CD14-positive monocyte (primary cell): ENCODE results near the gene MRPS6. TPM values are rescaled to one million over a fixed set of nuclear protein-coding genes. Genes with fewer than 3 reads are reported as not detected.

ENCODE experiments used
- DNase-seq, 3 donors: peaks; one replicate each; pipeline ENCODE4 v3.0.0-alpha.2; 2011 to 2022
- H2AFZ ChIP-seq: 2 replicates; pipeline ENCODE4 v1.6.0; 2012; ENCODE audit warnings: mild to moderate bottlenecking, low read depth, low read length, inconsistent platforms; ENCODE audit not compliant: insufficient read depth, poor library complexity, severe bottlenecking
- H3K27ac ChIP-seq, 2 donors: 1 replicate in 1 of 2; 2 replicates in 1 of 2; pipeline ENCODE4 v1.5.1; 2012 to 2013; ENCODE audit warnings: low read length in 2 of 2, control low read depth in 1 of 2, inconsistent platforms in 1 of 2, low read depth in 1 of 2, mild to moderate bottlenecking in 1 of 2
- H3K27me3 ChIP-seq, 2 donors: one replicate each; pipeline versions ENCODE4 v1.6.0 to v1.6.1; 2011 to 2013; ENCODE audit warnings: low read length in 2 of 2; ENCODE audit not compliant: control insufficient read depth in 2 of 2, insufficient read depth in 2 of 2
- H3K36me3 ChIP-seq, 2 donors: replicated peaks in 1 of 2; 1 replicate in 1 of 2; 2 replicates in 1 of 2; pipeline versions ENCODE4 v1.5.1 to v1.6.1; 2012 to 2013; ENCODE audit warnings: low read length in 2 of 2, control low read depth in 1 of 2, inconsistent platforms in 1 of 2, mild to moderate bottlenecking in 1 of 2; ENCODE audit not compliant: insufficient read depth in 2 of 2, control insufficient read depth in 1 of 2
- H3K4me1 ChIP-seq, 2 donors: 1 replicate in 1 of 2; 2 replicates in 1 of 2; pipeline versions ENCODE4 v1.5.1 to v1.6.1; 2012 to 2013; ENCODE audit warnings: low read length in 2 of 2, control low read depth in 1 of 2, inconsistent platforms in 1 of 2, mild to moderate bottlenecking in 1 of 2, moderate library complexity in 1 of 2; ENCODE audit not compliant: insufficient read depth in 2 of 2, control insufficient read depth in 1 of 2
- H3K4me2 ChIP-seq: replicated peaks from 2 replicates; pipeline ENCODE3; 2012; ENCODE audit warnings: low read length, moderate library complexity, mild to moderate bottlenecking; ENCODE audit not compliant: poor library complexity, severe bottlenecking; ENCODE audit errors: extremely low read depth
- H3K4me3 ChIP-seq, 3 experiments: fragments of 200-600 bp in 1 of 3; sonication (generic) in 1 of 3; replicated peaks in 1 of 3; 1 replicate in 2 of 3; 2 replicates in 1 of 3; pipeline ENCODE4 v1.5.1; 2011 to 2013; ENCODE audit warnings: low read length in 3 of 3, mild to moderate bottlenecking in 3 of 3, control low read depth in 2 of 3, low read depth in 2 of 3, inconsistent platforms in 1 of 3, moderate library complexity in 1 of 3
- H3K79me2 ChIP-seq: 2 replicates; pipeline ENCODE4 v1.6.0; 2012; ENCODE audit warnings: mild to moderate bottlenecking, control low read depth, inconsistent platforms, low read length, moderate library complexity; ENCODE audit not compliant: insufficient read depth
- H3K9ac ChIP-seq: 2 replicates; pipeline ENCODE4 v1.6.0; 2017; ENCODE audit warnings: low read length, mild to moderate bottlenecking; ENCODE audit not compliant: insufficient read depth, poor library complexity, severe bottlenecking
- H3K9me3 ChIP-seq, 2 donors: replicated peaks in 1 of 2; 1 replicate in 1 of 2; 2 replicates in 1 of 2; pipeline versions ENCODE4 v1.5.1 to v1.6.1; 2012 to 2013; ENCODE audit warnings: low read length in 2 of 2, control low read depth in 1 of 2; ENCODE audit not compliant: control insufficient read depth in 1 of 2, insufficient read depth in 1 of 2
- H4K20me1 ChIP-seq: 2 replicates; pipeline ENCODE4 v1.6.0; 2012; ENCODE audit warnings: mild to moderate bottlenecking, low read length, control low read depth, moderate library complexity; ENCODE audit not compliant: insufficient read depth
- H3K27ac Mint-ChIP-seq, 7 donors: one replicate each; pipeline ENCODE4 v1.8.0; 2020; ENCODE audit warnings: mild to moderate bottlenecking in 7 of 7, mixed read lengths in 7 of 7, moderate library complexity in 6 of 7, inconsistent platforms in 2 of 7
- H3K27me3 Mint-ChIP-seq, 3 donors: one replicate each; pipeline ENCODE4 v1.8.0; 2021 to 2022; ENCODE audit warnings: low read depth in 3 of 3, mild to moderate bottlenecking in 3 of 3, mixed read lengths in 3 of 3, moderate library complexity in 3 of 3, inconsistent platforms in 1 of 3
- H3K36me3 Mint-ChIP-seq, 2 donors: one replicate each; pipeline ENCODE4 v1.8.0; 2020; ENCODE audit warnings: mixed read lengths in 2 of 2, inconsistent platforms in 1 of 2, mild to moderate bottlenecking in 1 of 2
- H3K4me1 Mint-ChIP-seq: one replicate; pipeline ENCODE4 v1.8.0; 2020; ENCODE audit warnings: mild to moderate bottlenecking, mixed read lengths
- H3K4me3 Mint-ChIP-seq, 2 donors: one replicate each; pipeline ENCODE4 v1.8.0; 2020; ENCODE audit warnings: mild to moderate bottlenecking in 2 of 2, mixed read lengths in 2 of 2, moderate library complexity in 1 of 2
- H3K9me3 Mint-ChIP-seq, 7 donors: one replicate each; pipeline ENCODE4 v1.8.0; 2020 to 2022; ENCODE audit warnings: mixed read lengths in 7 of 7, mild to moderate bottlenecking in 6 of 7, moderate library complexity in 6 of 7, inconsistent platforms in 2 of 7
- WGBS: methylation state at CpG from one replicate; pipeline ENCODE4 v1.1.5; 2013; ENCODE audit warnings: missing lambda C conversion rate; ENCODE audit not compliant: insufficient coverage; 5-methylcytosine and 5-hydroxymethylcytosine counted together
- intact Hi-C, 2 donors: fragments of 100-400 bp; cut with micrococcal nuclease; formaldehyde crosslinking; loops; one replicate each; pipeline versions ENCODE4 v1.15.0 to v1.15.1; 2023
- polyA plus RNA-seq, 3 donors: library from polyadenylated mRNA; depleted of rRNA in 1 of 3; unstranded in 2 of 3; stranded (reverse) in 1 of 3; fragments of 300-500 nt in 2 of 3; fragments of >200 nt in 1 of 3; fragmentation: Illumina TruSeq in 2 of 3; gene quantifications; 1 replicate in 2 of 3; 2 replicates in 1 of 3; pipeline ENCODE4 v1.2.3, GENCODE V29; 2012 to 2021
- TF ChIP-seq, protein P1 (sequence below): fragments of 200-600 bp; IDR thresholded peaks from one replicate; pipeline ENCODE4 v1.8.0; 2022; ENCODE audit warnings: antibody characterized with exemption, mild to moderate bottlenecking

MRPS6 gene
- polyA plus RNA-seq, 3 donors: 29.8 to 124 (median 101) TPM

- H3K4me1 Mint-ChIP-seq: peaks cover 24% of the 10 kb centered on the region
- H2AFZ ChIP-seq: no peak overlapping the region
- H3K27me3 Mint-ChIP-seq: no peaks in the 10 kb centered on the region
- H3K9me3 Mint-ChIP-seq: peaks cover 0 to 2% (median 0%) of the 10 kb centered on the region in 7 donors
- no peak overlapping the region for H3K27ac ChIP-seq
- peaks cover 51% of the 10 kb centered on the region for H4K20me1 ChIP-seq
- no peaks in the 10 kb centered on the region for H3K27me3 ChIP-seq
- intact Hi-C loops: no loop called here
- H3K36me3 Mint-ChIP-seq: peaks cover 12 to 16% of the 10 kb centered on the region in 2 donors
- TF ChIP-seq, protein P1, sequence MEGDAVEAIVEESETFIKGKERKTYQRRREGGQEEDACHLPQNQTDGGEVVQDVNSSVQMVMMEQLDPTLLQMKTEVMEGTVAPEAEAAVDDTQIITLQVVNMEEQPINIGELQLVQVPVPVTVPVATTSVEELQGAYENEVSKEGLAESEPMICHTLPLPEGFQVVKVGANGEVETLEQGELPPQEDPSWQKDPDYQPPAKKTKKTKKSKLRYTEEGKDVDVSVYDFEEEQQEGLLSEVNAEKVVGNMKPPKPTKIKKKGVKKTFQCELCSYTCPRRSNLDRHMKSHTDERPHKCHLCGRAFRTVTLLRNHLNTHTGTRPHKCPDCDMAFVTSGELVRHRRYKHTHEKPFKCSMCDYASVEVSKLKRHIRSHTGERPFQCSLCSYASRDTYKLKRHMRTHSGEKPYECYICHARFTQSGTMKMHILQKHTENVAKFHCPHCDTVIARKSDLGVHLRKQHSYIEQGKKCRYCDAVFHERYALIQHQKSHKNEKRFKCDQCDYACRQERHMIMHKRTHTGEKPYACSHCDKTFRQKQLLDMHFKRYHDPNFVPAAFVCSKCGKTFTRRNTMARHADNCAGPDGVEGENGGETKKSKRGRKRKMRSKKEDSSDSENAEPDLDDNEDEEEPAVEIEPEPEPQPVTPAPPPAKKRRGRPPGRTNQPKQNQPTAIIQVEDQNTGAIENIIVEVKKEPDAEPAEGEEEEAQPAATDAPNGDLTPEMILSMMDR: no peak
- no peaks in the 10 kb centered on the region for H3K36me3 ChIP-seq
- H3K27ac Mint-ChIP-seq: peak overlapping the region in 2 of 7 donors; percentile 13 to 26
- no peaks in the 10 kb centered on the region for H3K4me1 ChIP-seq
- WGBS: no CpG with 5 or more reads among the region's 6 CpGs
- DNase-seq: no peak
- H3K79me2 ChIP-seq: peaks cover 30% of the 10 kb centered on the region
- no peaks in the 10 kb centered on the region for H3K9me3 ChIP-seq
- no peak overlapping the region for H3K4me3 Mint-ChIP-seq
- no peak overlapping the region for H3K9ac ChIP-seq
- no peak overlapping the region for H3K4me3 ChIP-seq
- no peak overlapping the region for H3K4me2 ChIP-seq
Observed at GRCh38 chr21:34112316-34113033, 39.1 kb downstream of the MRPS6 start.

DNA sequence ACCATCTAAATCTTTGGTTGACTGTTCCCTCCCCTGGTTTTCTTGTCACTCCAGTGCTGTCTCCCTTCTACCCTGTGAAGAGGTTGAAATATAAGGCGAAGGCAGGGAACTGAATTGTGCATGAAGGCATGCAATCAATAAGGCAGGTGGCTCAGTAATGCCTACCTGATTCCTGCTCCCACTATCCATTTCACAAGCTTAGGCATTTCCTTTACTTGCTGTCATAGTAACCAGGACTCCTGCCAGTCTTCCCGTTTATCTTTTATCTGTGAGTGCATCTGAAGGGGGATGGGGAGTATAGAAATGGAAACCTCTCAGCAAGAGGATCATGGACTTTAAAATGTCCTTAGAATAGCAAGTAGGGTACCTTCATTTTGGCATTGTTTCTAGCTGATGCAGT lies 40.5 kb downstream of the MRPS6 start:
- H3K27me3 Mint-ChIP-seq: no peaks in the 10 kb centered on the region
- no peak overlapping the region for H3K27ac Mint-ChIP-seq
- H3K9me3 Mint-ChIP-seq: peaks cover 0 to 2% (median 0%) of the 10 kb centered on the region in 7 donors
- DNase-seq: no peak
- Histone ChIP-seq H2AFZ (no peak overlapping the region), H3K27ac (no peak overlapping the region), H3K4me3 (no peak overlapping the region), H3K36me3 (no peaks in the 10 kb centered on the region), H3K9me3 (no peaks in the 10 kb centered on the region), H3K27me3 (no peaks in the 10 kb centered on the region), H3K4me2 (no peak overlapping the region), H3K4me1 (no peaks in the 10 kb centered on the region), H3K9ac (no peak overlapping the region), H3K79me2 (peaks cover 20% of the 10 kb centered on the region), H4K20me1 (peaks cover 39% of the 10 kb centered on the region)
- TF ChIP-seq, protein P1: no peak
- H3K4me3 Mint-ChIP-seq: no peak overlapping the region
- no CpG with 5 or more reads among the region's 2 CpGs for WGBS
- intact Hi-C loops: no loop called here
- H3K36me3 Mint-ChIP-seq: peaks cover 12 to 16% of the 10 kb centered on the region in 2 donors
- peaks cover 24% of the 10 kb centered on the region for H3K4me1 Mint-ChIP-seq
